Measurements from ENCODE around the gene FGB.

DNA sequence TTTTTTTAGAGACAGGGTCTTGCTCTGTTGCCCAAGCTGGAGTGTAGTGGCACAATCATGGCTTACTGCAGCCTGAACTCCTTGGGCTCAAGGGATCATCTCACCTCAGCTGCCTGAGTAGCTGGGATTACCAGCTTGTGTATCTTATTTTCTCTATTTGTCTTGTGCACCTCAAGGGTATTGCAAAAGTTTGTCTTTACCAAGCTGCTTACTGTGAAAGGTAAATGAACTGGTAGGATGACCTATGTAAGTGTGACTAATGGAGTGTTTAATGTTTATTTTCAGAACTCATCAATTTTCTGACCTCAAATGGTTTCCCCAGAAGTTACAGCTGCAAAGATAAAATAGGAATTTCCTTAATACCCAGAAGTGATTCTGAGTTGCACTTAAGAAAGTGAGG, 33.0 kb downstream of the FGB start:
- no peak for TF ChIP-seq EP300 (IDR thresholded peaks at IDR 0.05)
- no peak for TF ChIP-seq CTCF (IDR thresholded peaks at IDR 0.05)

Data from stomach (tissue), 4 donors.